Fibroblast of mammary gland (primary cell): ENCODE measurements around the gene COL4A1.

Source experiments
- DNase-seq: peaks from one replicate; pipeline ENCODE4 v3.0.0-alpha.2; 2010; ENCODE audit warnings: low read depth
- H3K4me3 ChIP-seq: 2 replicates; pipeline ENCODE4 v1.5.1; 2011; ENCODE audit warnings: low read depth, mild to moderate bottlenecking, low read length, moderate library complexity; ENCODE audit not compliant: control insufficient read depth
- CTCF ChIP-seq: conservative IDR thresholded peaks from 2 replicates; pipeline ENCODE4 v1.5.1; 2011; ENCODE audit warnings: low read depth, low read length, inconsistent platforms; ENCODE audit not compliant: control insufficient read depth, insufficient read depth

COL4A1 gene

GRCh38 chr13:110162053-110162452 is 144.9 kb downstream of the COL4A1 start:
- H3K4me3 ChIP-seq, result no peak overlapping the region
- no peak for DNase-seq
- no peak for TF ChIP-seq CTCF

DNA sequence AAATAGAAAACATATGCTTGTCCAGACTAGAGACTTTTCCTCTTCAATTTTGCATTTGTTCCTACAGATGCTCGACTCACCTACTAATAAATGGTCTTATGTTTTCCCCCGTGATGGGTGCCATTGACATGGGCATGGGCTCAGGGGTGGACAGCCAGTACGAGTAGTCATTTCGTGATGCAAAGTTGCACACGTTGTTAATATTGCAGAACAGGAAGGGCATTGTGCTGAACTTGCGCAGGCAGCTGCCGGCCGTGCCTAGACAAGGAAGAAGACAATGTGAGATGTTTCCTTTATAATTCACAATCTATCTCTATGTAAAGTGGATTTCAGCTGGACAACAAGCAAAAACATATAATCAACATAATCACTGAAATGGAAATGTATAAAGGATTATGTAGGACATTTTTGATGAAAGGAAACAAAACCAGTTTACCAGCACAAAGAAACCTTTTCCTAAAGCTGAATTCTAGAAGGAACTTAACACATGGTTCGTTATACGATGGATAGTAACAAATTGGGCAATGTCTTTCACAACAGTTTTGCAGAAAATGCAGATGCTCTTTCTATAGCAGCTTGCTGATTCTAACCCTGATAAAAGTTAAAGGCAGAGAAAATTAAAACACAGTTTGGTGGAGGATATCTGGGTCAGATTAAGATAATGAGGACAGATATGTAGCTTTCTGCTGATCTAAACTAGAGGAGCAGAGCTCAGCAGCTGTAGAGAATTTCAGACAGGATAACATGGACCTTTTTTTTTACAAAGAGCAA is 145.7 kb downstream of the COL4A1 start:
- H3K4me3 ChIP-seq, result no peak overlapping the region
- no peak for DNase-seq
- no peak for TF ChIP-seq CTCF

GRCh38 chr13:110158226-110158625 is 148.7 kb downstream of the COL4A1 start:
- no peak for DNase-seq
- no peak for TF ChIP-seq CTCF
- H3K4me3 ChIP-seq, result no peak overlapping the region

GRCh38 chr13:110157718-110158117 is 149.2 kb downstream of the COL4A1 start:
- no peak for DNase-seq
- no peak for TF ChIP-seq CTCF
- H3K4me3 ChIP-seq, result no peak overlapping the region

- peak; percentile 4 for DNase-seq
Observed at GRCh38 chr13:110156301-110157049, 150.5 kb downstream of the COL4A1 start.

DNA sequence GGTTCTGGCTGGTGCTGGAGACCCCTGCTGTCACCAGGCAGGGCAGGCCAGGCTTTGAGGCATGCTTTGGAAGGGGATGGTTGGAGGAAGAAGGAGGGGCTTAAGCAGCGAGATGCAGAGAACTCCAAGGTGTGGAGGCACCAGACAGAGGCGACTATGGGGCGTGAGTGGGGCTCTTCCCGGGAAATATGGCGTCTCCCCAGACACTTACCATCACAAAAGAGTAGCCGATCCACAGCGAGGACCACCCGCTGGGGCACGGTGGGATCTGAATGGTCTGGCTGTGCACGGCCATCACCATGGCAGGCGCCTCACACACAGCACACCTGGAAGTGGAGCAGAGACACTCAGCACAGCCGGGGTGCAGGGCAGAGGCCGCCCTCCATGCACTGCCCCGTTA is 151.9 kb downstream of the COL4A1 start:
- no peak overlapping the region for H3K4me3 ChIP-seq
- TF ChIP-seq CTCF, result no peak
- no peak for DNase-seq

More at GRCh38 chr13:110156301-110157049, 150.5 kb downstream of the COL4A1 start:
- H3K4me3 ChIP-seq, result no peak overlapping the region
- TF ChIP-seq CTCF, result no peak
